Panc1 (cell line): ENCODE measurements around the gene NAV1.

Experiments used
- POLR2AphosphoS5 ChIP-seq: IDR thresholded peaks from 2 replicates; pipeline ENCODE4 v1.6.1; 2012; ENCODE audit warnings: mild to moderate bottlenecking, low read depth, low read length, moderate library complexity
- SIN3A ChIP-seq: IDR thresholded peaks from 2 replicates; pipeline ENCODE4 v1.6.1; 2012; ENCODE audit warnings: low read depth, mild to moderate bottlenecking, low read length, moderate library complexity, borderline replicate concordance; ENCODE audit not compliant: insufficient read depth
- TCF7L2 ChIP-seq: IDR thresholded peaks from 2 replicates; pipeline ENCODE4 v1.6.1; 2011; ENCODE audit warnings: mild to moderate bottlenecking, low read depth, low read length, inconsistent platforms
- TF ChIP-seq, protein P1 (sequence below): fragments of 450-650 bp; IDR thresholded peaks from 2 replicates; pipeline ENCODE4 v1.5.1; 2017; ENCODE audit warnings: mild to moderate bottlenecking

DNA sequence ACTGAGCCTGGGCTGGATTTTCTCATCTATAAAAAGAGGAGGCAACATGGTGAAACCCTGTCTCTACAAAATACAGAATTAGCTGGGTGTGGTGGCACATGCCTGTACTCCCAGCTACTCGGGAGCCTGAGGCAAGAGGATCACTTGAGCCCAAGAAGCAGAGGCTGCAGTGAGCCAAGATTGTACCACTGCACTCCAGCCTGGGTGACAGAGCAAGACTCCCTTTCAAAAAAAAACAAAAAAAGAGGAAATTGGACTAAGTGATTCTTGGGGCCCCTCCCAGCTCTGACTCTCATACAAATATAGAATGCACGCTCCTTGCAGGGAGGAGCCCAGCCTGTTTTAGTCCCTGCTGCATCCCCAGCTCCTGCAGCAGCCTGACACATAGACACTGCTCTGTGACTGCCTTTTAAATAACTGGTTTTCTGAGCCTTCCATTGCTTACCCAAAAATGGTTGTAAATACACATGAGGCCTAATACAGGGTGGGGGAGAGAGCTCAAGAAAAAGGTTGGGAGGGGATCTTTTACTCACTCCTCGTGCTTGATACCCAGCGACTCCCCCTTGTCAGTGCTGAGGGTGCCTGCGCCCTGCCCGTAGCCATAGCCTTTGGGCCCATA is 49.2 kb upstream of the NAV1 start:
- no peak for TF ChIP-seq POLR2AphosphoS5
- TF ChIP-seq, protein P1, sequence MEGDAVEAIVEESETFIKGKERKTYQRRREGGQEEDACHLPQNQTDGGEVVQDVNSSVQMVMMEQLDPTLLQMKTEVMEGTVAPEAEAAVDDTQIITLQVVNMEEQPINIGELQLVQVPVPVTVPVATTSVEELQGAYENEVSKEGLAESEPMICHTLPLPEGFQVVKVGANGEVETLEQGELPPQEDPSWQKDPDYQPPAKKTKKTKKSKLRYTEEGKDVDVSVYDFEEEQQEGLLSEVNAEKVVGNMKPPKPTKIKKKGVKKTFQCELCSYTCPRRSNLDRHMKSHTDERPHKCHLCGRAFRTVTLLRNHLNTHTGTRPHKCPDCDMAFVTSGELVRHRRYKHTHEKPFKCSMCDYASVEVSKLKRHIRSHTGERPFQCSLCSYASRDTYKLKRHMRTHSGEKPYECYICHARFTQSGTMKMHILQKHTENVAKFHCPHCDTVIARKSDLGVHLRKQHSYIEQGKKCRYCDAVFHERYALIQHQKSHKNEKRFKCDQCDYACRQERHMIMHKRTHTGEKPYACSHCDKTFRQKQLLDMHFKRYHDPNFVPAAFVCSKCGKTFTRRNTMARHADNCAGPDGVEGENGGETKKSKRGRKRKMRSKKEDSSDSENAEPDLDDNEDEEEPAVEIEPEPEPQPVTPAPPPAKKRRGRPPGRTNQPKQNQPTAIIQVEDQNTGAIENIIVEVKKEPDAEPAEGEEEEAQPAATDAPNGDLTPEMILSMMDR: no peak
- no peak for TF ChIP-seq SIN3A
- TF ChIP-seq TCF7L2: no peak
